OCI-LY7 (cell line): ENCODE measurements around the gene TEX22. TPM values are rescaled to one million over a fixed set of nuclear protein-coding genes. Genes with fewer than 3 reads are reported as not detected.

Experiments used
- BruUV-seq: library from RNA; stranded (reverse); fragments of 400-500 nt; replicated peaks from 2 replicates; lab custom pipeline; 2021; lab: Mats Ljungman, UMichigan
- CTCF ChIA-PET: fragments of 300-600 bp; sonication (Branson Sonifier 250); formaldehyde crosslinking; loops from one replicate; lab custom pipeline; 2022; ENCODE audit warnings: antibody characterized with exemption; ENCODE audit not compliant: unreplicated experiment; lab: Charles Lee
- POLR2A ChIA-PET: fragments of 300-600 bp; sonication (Branson Sonifier 250); formaldehyde crosslinking; loops from one replicate; lab custom pipeline; 2022; ENCODE audit warnings: antibody characterized with exemption; lab: Charles Lee
- DNase-seq: peaks from one replicate; pipeline ENCODE4 v3.0.0-alpha.2; 2015; ENCODE audit warnings: low spot score
- H2AFZ ChIP-seq: fragments of 200-600 bp; sonication (generic), shearing (Covaris generic); 2 replicates; pipeline ENCODE4 v1.6.1; 2014; ENCODE audit warnings: mild to moderate bottlenecking, antibody characterized with exemption, low read length, moderate library complexity
- H3K27ac ChIP-seq: fragments of 200-600 bp; sonication (generic); 2 replicates; pipeline ENCODE4 v1.5.1; 2014; ENCODE audit warnings: mixed run types, low read depth, mild to moderate bottlenecking, moderate library complexity, low read length, inconsistent platforms; ENCODE audit not compliant: poor library complexity, severe bottlenecking
- H3K36me3 ChIP-seq: fragments of 200-600 bp; sonication (generic); 2 replicates; pipeline ENCODE4 v1.6.1; 2014; ENCODE audit warnings: mild to moderate bottlenecking, antibody characterized with exemption, low read length, moderate library complexity, mixed read lengths; ENCODE audit not compliant: insufficient read depth
- H3K4me1 ChIP-seq: fragments of 200-600 bp; sonication (generic); 2 replicates; pipeline ENCODE4 v1.5.1; 2014; ENCODE audit warnings: mild to moderate bottlenecking, low read length; ENCODE audit not compliant: insufficient read depth, poor library complexity, severe bottlenecking
- H3K4me2 ChIP-seq: fragments of 200-600 bp; sonication (generic); 2 replicates; pipeline ENCODE4 v1.6.1; 2014; ENCODE audit warnings: mild to moderate bottlenecking, low read length
- H3K4me3 ChIP-seq: fragments of 200-600 bp; sonication (generic); 2 replicates; pipeline ENCODE4 v1.5.1; 2014; ENCODE audit warnings: mild to moderate bottlenecking, low read depth, low read length; ENCODE audit not compliant: poor library complexity, severe bottlenecking
- H3K79me2 ChIP-seq: fragments of 200-600 bp; sonication (generic); 2 replicates; pipeline ENCODE4 v1.6.1; 2016; ENCODE audit warnings: low read depth, mild to moderate bottlenecking, low read length, moderate library complexity, mixed read lengths; ENCODE audit not compliant: insufficient read depth
- H3K9me2 ChIP-seq: fragments of 200-600 bp; sonication (generic); 2 replicates; pipeline ENCODE4 v1.6.1; 2016; ENCODE audit warnings: mild to moderate bottlenecking, low read length, mixed read lengths; ENCODE audit not compliant: insufficient read depth
- H3K9me3 ChIP-seq: fragments of 200-600 bp; sonication (generic); 2 replicates; pipeline ENCODE4 v1.6.1; 2014; ENCODE audit warnings: mild to moderate bottlenecking, mixed run types, low read length, mixed read lengths
- H4K20me1 ChIP-seq: fragments of 200-600 bp; sonication (generic); 2 replicates; pipeline ENCODE4 v1.6.1; 2014; ENCODE audit warnings: mild to moderate bottlenecking, antibody characterized with exemption, low read length, moderate library complexity, mixed read lengths; ENCODE audit not compliant: insufficient read depth
- EZH2phosphoT487 ChIP-seq: fragments of 200-600 bp; sonication (generic); IDR thresholded peaks from 2 replicates; pipeline ENCODE4 v1.6.1; 2018; ENCODE audit warnings: low read depth, borderline replicate concordance, mild to moderate bottlenecking, mixed run types, antibody characterized with exemption, low read length, moderate library complexity, mixed read lengths
- intact Hi-C: fragments of 100-400 bp; cut with micrococcal nuclease; formaldehyde crosslinking; loops from one replicate; pipeline ENCODE4 v1.10.0; 2022; ENCODE audit not compliant: unreplicated experiment
- total RNA-seq, 2 experiments: library from RNA; depleted of rRNA in 1 of 2; stranded (reverse); fragments of >200 nt in 1 of 2; shearing (Covaris generic) in 1 of 2; gene quantifications; 2 replicates each; pipeline ENCODE4 v1.2.3, GENCODE V29; 2014 to 2022
- TF ChIP-seq, protein P1 (sequence below): fragments of 200-600 bp; sonication (generic); conservative IDR thresholded peaks from 2 replicates; pipeline ENCODE4 v1.5.1; 2014; ENCODE audit warnings: mild to moderate bottlenecking, antibody characterized with exemption, low read length, moderate library complexity, mixed read lengths

Gene TEX22
- total RNA-seq, 2 experiments from 2014 or later: 1.3 to 9.2 TPM

- intact Hi-C loops: no loop called here
- Histone ChIP-seq H3K9me2 (no peaks in the 10 kb centered on the region), H2AFZ (no peak overlapping the region), H3K27ac (no peak overlapping the region), H3K79me2 (no peaks in the 10 kb centered on the region), H3K36me3 (no peaks in the 10 kb centered on the region), H3K4me2 (no peak overlapping the region), H3K9me3 (no peaks in the 10 kb centered on the region), H4K20me1 (no peaks in the 10 kb centered on the region), H3K4me3 (no peak overlapping the region), H3K4me1 (peaks cover 8% of the 10 kb centered on the region)
- CTCF ChIA-PET: no interaction called here
- POLR2A ChIA-PET: no interaction called here
- no TSS peak for BruUV-seq
- no peak for TF ChIP-seq EZH2phosphoT487
- TF ChIP-seq, protein P1, sequence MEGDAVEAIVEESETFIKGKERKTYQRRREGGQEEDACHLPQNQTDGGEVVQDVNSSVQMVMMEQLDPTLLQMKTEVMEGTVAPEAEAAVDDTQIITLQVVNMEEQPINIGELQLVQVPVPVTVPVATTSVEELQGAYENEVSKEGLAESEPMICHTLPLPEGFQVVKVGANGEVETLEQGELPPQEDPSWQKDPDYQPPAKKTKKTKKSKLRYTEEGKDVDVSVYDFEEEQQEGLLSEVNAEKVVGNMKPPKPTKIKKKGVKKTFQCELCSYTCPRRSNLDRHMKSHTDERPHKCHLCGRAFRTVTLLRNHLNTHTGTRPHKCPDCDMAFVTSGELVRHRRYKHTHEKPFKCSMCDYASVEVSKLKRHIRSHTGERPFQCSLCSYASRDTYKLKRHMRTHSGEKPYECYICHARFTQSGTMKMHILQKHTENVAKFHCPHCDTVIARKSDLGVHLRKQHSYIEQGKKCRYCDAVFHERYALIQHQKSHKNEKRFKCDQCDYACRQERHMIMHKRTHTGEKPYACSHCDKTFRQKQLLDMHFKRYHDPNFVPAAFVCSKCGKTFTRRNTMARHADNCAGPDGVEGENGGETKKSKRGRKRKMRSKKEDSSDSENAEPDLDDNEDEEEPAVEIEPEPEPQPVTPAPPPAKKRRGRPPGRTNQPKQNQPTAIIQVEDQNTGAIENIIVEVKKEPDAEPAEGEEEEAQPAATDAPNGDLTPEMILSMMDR: no peak
- DNase-seq: no peak
Measured at GRCh38 chr14:105377555-105378182, 20.7 kb upstream of the TEX22 start.

GRCh38 chr14:105378199-105378598 is 20.1 kb upstream of the TEX22 start:
- H3K36me3 ChIP-seq: no peaks in the 10 kb centered on the region
- ChIA-PET POLR2A (no interaction called here), CTCF (no interaction called here)
- H4K20me1 ChIP-seq: no peaks in the 10 kb centered on the region
- no peak overlapping the region for H3K4me3 ChIP-seq
- no peak overlapping the region for H2AFZ ChIP-seq
- BruUV-seq: no TSS peak
- peaks cover 8% of the 10 kb centered on the region for H3K4me1 ChIP-seq
- H3K4me2 ChIP-seq: no peak overlapping the region
- no peak for DNase-seq
- no peaks in the 10 kb centered on the region for H3K9me2 ChIP-seq
- no peaks in the 10 kb centered on the region for H3K79me2 ChIP-seq
- intact Hi-C loops: no loop called here
- H3K27ac ChIP-seq: no peak overlapping the region
- TF ChIP-seq, protein P1: no peak
- TF ChIP-seq EZH2phosphoT487: no peak
- H3K9me3 ChIP-seq: no peaks in the 10 kb centered on the region

GRCh38 chr14:105378873-105379685 is 19.3 kb upstream of the TEX22 start:
- peaks cover 8% of the 10 kb centered on the region for H3K4me1 ChIP-seq
- no peaks in the 10 kb centered on the region for H3K36me3 ChIP-seq
- ChIA-PET POLR2A (interaction anchor here (0.5 kb wide), 1 partner anchor 19 kb away, joined by 3 read pairs; no protein-coding TSS in a partner anchor), CTCF (no interaction called here)
- no peak overlapping the region for H2AFZ ChIP-seq
- H4K20me1 ChIP-seq: no peaks in the 10 kb centered on the region
- H3K79me2 ChIP-seq: no peaks in the 10 kb centered on the region
- H3K4me2 ChIP-seq: no peak overlapping the region
- no peak for TF ChIP-seq EZH2phosphoT487
- TF ChIP-seq, protein P1: no peak
- no peak overlapping the region for H3K27ac ChIP-seq
- no peaks in the 10 kb centered on the region for H3K9me3 ChIP-seq
- no peak for DNase-seq
- H3K4me3 ChIP-seq: no peak overlapping the region
- H3K9me2 ChIP-seq: no peaks in the 10 kb centered on the region
- BruUV-seq: no TSS peak
- intact Hi-C loops: no loop called here
